PC-9 (cell line): ENCODE results near the gene ZNF263.
"Not testable (repeated sequence)": the region's sequence is repeated elsewhere in the genome, so short reads cannot be mapped to it uniquely, and the experiment has no call there.

Source experiments
- EZH2 ChIP-seq: fragments of 200-600 bp; sonication (generic); IDR thresholded peaks from 2 replicates; pipeline ENCODE4 v1.8.0; 2017; ENCODE audit warnings: antibody characterized with exemption, low read depth
- TF ChIP-seq, protein P1 (sequence below): fragments of 200-600 bp; sonication (generic); conservative IDR thresholded peaks from 2 replicates; pipeline ENCODE4 v1.6.1; 2017; ENCODE audit warnings: mixed run types, antibody characterized with exemption, mild to moderate bottlenecking, moderate library complexity

DNA sequence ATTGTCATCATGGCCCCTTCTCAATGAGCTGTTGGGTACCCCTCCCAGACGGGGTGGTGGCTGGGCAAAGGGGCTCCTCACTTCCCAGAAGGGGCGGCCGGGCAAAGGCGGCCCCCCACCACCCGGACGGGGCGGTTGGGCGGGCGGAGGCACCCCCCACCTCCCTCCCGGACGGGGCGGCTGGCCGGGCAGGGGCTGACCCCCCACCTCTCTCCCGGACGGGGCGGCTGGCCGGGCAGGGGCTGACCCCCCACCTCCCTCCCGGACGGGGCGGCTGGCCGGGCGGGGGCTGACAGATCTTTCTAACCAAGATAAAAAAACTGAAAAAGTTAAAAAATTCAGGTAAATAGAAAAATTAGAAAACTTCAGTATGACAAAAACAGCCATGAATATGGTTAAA lies 12.0 kb upstream of the ZNF263 start:
- TF ChIP-seq, protein P1, sequence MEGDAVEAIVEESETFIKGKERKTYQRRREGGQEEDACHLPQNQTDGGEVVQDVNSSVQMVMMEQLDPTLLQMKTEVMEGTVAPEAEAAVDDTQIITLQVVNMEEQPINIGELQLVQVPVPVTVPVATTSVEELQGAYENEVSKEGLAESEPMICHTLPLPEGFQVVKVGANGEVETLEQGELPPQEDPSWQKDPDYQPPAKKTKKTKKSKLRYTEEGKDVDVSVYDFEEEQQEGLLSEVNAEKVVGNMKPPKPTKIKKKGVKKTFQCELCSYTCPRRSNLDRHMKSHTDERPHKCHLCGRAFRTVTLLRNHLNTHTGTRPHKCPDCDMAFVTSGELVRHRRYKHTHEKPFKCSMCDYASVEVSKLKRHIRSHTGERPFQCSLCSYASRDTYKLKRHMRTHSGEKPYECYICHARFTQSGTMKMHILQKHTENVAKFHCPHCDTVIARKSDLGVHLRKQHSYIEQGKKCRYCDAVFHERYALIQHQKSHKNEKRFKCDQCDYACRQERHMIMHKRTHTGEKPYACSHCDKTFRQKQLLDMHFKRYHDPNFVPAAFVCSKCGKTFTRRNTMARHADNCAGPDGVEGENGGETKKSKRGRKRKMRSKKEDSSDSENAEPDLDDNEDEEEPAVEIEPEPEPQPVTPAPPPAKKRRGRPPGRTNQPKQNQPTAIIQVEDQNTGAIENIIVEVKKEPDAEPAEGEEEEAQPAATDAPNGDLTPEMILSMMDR, result not testable (repeated sequence)
- TF ChIP-seq EZH2, result not testable (repeated sequence)
